ENCODE results near the gene ASPSCR1.
"Not testable (repeated sequence)": the region's sequence is repeated elsewhere in the genome, so short reads cannot be mapped to it uniquely, and the experiment has no call there.

The ASPSCR1 gene

DNA sequence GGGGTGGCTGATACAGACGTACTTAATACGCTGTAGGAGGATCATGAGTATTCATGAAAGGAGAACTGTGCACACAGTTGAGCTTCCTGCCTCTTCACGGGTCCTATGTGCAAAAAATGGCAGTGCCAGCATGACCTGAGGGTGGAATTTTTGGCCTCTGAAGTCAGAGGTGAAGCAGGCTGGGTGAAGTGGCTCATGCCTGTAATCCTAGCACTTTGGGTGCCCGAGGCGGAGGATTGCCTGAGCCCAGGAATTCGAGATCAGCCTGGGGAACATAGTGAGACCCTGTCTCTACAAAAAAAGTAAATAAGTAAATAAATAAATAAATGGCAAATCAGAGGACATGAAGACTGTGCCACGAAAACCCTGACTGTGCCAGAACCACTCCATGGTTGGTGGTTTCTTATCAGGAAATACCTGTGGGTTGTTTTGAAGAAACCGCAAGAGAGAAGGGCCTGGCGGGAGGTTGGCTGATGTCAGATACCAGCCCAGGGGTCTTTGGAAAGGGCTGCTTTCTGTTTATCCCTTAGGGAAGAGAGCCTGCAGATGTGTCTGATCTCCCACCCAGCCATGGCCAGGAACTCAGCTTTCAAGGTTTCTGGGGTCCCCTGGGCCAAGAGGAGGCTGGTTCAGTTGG, 3.4 kb downstream of the ASPSCR1 start:
- H3K4me3 ChIP-seq (ENCODE audit: insufficient read depth, low read length, poor library complexity, severe bottlenecking): no peak overlapping the region
- no peak overlapping the region for H3K27ac ChIP-seq (ENCODE audit: low read depth, low read length)
- peaks cover 9% of the 10 kb centered on the region; the same call in 1 of the 2 replicates for H3K79me2 ChIP-seq (ENCODE audit: insufficient read depth, low read length)
- H3K9ac ChIP-seq (ENCODE audit: low read length): no peak overlapping the region
- H2AFZ ChIP-seq (ENCODE audit: low read depth, low read length, severe bottlenecking): no peak overlapping the region
- TF ChIP-seq EZH2phosphoT487 (conservative IDR thresholded peaks at IDR 0.05; ENCODE audit: low read length): no peak
- TF ChIP-seq, protein P1, sequence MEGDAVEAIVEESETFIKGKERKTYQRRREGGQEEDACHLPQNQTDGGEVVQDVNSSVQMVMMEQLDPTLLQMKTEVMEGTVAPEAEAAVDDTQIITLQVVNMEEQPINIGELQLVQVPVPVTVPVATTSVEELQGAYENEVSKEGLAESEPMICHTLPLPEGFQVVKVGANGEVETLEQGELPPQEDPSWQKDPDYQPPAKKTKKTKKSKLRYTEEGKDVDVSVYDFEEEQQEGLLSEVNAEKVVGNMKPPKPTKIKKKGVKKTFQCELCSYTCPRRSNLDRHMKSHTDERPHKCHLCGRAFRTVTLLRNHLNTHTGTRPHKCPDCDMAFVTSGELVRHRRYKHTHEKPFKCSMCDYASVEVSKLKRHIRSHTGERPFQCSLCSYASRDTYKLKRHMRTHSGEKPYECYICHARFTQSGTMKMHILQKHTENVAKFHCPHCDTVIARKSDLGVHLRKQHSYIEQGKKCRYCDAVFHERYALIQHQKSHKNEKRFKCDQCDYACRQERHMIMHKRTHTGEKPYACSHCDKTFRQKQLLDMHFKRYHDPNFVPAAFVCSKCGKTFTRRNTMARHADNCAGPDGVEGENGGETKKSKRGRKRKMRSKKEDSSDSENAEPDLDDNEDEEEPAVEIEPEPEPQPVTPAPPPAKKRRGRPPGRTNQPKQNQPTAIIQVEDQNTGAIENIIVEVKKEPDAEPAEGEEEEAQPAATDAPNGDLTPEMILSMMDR (IDR thresholded peaks at IDR 0.05; ENCODE audit: insufficient read depth, low read length, poor library complexity, severe bottlenecking): no peak
- no peaks in the 10 kb centered on the region for H4K20me1 ChIP-seq (ENCODE audit: low read depth, low read length)
- H3F3A ChIP-seq (ENCODE audit: insufficient read depth): no peaks in the 10 kb centered on the region; the same call in 1 of the 2 replicates
- H3K36me3 ChIP-seq (ENCODE audit: low read length): no peaks in the 10 kb centered on the region
- no peaks in the 10 kb centered on the region for H3K27me3 ChIP-seq (ENCODE audit: low read length)
- no peak overlapping the region for H3K4me2 ChIP-seq (ENCODE audit: low read depth, low read length, poor library complexity, severe bottlenecking)
- no peaks in the 10 kb centered on the region for H3K9me3 ChIP-seq (ENCODE audit: insufficient read depth, low read length)
- no peaks in the 10 kb centered on the region for H3K9me2 ChIP-seq (replicated peaks; ENCODE audit: insufficient read depth, low read length)

DNA sequence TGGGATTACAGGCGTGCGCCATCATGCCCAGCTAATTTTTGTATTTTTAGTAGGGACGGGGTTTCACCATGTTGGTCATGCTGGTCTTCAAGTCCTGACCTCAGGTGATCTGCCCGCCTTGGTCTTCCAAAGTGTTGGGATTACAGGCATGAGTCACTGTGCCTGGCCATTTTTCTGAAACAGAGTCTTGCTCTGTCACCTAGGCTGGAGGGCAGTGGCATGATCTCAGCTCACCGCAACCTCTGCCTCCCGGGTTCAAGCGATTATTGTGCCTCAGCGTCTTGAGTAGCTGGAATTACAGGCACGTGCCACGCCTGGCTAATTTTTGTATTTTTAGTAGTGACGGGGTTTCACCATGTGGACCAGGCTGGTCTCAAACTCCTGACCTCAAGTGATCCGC, 4.1 kb downstream of the ASPSCR1 start:
- H4K20me1 ChIP-seq (ENCODE audit: low read depth, low read length); H3K36me3 ChIP-seq (ENCODE audit: low read length); H3K4me2 ChIP-seq (ENCODE audit: low read depth, low read length, poor library complexity, severe bottlenecking); H3K27ac ChIP-seq (ENCODE audit: low read depth, low read length); H3K9me3 ChIP-seq (ENCODE audit: insufficient read depth, low read length); H3K9me2 ChIP-seq (replicated peaks; ENCODE audit: insufficient read depth, low read length); H3F3A ChIP-seq (ENCODE audit: insufficient read depth); H3K27me3 ChIP-seq (ENCODE audit: low read length); H2AFZ ChIP-seq (ENCODE audit: low read depth, low read length, severe bottlenecking); H3K4me3 ChIP-seq (ENCODE audit: insufficient read depth, low read length, poor library complexity, severe bottlenecking); H3K79me2 ChIP-seq (ENCODE audit: insufficient read depth, low read length); H3K9ac ChIP-seq (ENCODE audit: low read length): not testable (repeated sequence)

DNA sequence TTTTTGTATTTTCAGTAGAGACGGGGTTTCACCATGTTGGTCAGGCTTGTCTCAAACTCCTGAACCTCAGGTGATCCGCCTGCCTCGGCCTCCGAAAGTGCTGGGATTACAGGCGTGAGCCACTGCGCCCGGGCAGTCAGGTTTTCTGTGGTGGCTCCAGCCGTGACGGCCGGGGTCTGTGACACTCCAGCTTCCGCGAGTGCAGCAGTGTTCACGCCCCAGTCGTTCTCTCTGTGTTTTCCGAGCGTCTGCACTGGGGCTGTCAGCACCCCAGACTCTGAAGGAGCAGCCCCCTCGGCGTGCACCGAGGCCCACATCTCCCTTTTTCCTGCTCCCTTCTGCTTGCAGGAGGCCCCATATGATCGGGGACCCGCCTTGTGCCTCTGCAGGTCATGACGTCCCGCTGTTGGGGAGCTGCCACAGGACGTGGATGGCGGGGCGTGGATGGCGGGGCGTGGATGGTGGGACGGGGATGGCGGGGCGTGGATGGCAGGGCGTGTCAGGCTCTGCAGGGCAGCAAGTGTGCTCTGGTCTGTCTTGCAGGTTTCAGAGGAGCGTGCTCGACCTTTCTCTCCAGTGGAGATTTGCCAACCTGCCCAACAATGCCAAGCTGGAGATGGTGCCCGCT, 5.7 kb downstream of the ASPSCR1 start:
- Histone ChIP-seq H3K4me2 (ENCODE audit: low read depth, low read length, poor library complexity, severe bottlenecking) (no peak overlapping the region), H3K9me3 (ENCODE audit: insufficient read depth, low read length) (no peaks in the 10 kb centered on the region), H4K20me1 (ENCODE audit: low read depth, low read length) (no peaks in the 10 kb centered on the region), H3K36me3 (ENCODE audit: low read length) (no peaks in the 10 kb centered on the region), H3F3A (ENCODE audit: insufficient read depth) (no peaks in the 10 kb centered on the region), H3K79me2 (ENCODE audit: insufficient read depth, low read length) (peaks cover 5% of the 10 kb centered on the region; the same call in 1 of the 2 replicates), H3K27me3 (ENCODE audit: low read length) (no peaks in the 10 kb centered on the region), H3K9me2 (replicated peaks; ENCODE audit: insufficient read depth, low read length) (no peaks in the 10 kb centered on the region), H3K4me3 (ENCODE audit: insufficient read depth, low read length, poor library complexity, severe bottlenecking) (no peak overlapping the region), H3K27ac (ENCODE audit: low read depth, low read length) (no peak overlapping the region), H2AFZ (ENCODE audit: low read depth, low read length, severe bottlenecking) (no peak overlapping the region), H3K9ac (ENCODE audit: low read length) (no peak overlapping the region)
- TF ChIP-seq, protein P1 (IDR thresholded peaks at IDR 0.05; ENCODE audit: insufficient read depth, low read length, poor library complexity, severe bottlenecking): no peak

DNA sequence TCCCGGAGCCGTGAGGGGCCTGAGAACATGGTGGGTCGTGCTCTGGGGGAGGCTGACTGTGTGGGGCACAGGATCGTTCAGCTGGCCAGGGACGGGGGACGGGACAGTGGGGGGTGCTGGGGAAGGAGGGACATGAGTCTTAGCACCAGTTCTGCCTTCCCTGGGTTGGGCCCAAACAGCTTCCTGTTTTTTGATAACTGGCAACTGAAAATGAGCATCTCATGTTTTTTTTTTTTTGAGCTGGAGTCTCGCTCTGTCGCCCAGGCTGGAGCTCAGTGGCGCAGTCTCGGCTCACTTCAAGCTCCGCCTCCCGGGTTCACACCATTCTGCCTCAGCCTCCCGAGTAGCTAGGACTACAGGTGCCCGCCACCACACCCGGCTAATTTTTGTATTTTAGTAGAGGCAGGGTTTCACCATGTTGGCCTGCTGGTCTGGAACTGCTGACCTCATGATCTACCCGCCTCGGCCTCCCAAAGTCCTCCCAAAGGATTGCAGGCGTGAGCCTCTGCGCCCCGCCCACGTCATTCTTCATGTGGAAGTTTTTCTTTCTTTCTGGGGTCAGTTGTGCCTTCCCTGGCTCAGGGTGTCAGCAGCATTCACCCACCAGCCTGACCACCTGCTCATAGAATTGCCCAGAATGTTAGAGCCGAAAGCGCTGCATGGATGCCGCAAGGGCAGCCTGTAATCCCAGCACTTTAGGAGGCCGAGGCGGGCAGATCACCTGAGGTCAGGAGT, 6.4 kb downstream of the ASPSCR1 start:
- Histone ChIP-seq H4K20me1 (ENCODE audit: low read depth, low read length) (no peaks in the 10 kb centered on the region), H3K9ac (ENCODE audit: low read length) (no peak overlapping the region), H3K36me3 (ENCODE audit: low read length) (no peaks in the 10 kb centered on the region), H3F3A (ENCODE audit: insufficient read depth) (no peaks in the 10 kb centered on the region), H3K27ac (ENCODE audit: low read depth, low read length) (no peak overlapping the region), H3K4me3 (ENCODE audit: insufficient read depth, low read length, poor library complexity, severe bottlenecking) (no peak overlapping the region), H3K9me3 (ENCODE audit: insufficient read depth, low read length) (no peaks in the 10 kb centered on the region), H3K9me2 (replicated peaks; ENCODE audit: insufficient read depth, low read length) (no peaks in the 10 kb centered on the region), H3K79me2 (ENCODE audit: insufficient read depth, low read length) (no peaks in the 10 kb centered on the region), H3K27me3 (ENCODE audit: low read length) (no peaks in the 10 kb centered on the region), H2AFZ (ENCODE audit: low read depth, low read length, severe bottlenecking) (no peak overlapping the region), H3K4me2 (ENCODE audit: low read depth, low read length, poor library complexity, severe bottlenecking) (no peak overlapping the region)
- no peak for TF ChIP-seq EZH2phosphoT487 (conservative IDR thresholded peaks at IDR 0.05; ENCODE audit: low read length)
- TF ChIP-seq, protein P1 (IDR thresholded peaks at IDR 0.05; ENCODE audit: insufficient read depth, low read length, poor library complexity, severe bottlenecking): no peak

Measured in SU-DHL-6 (cell line).